ENCODE results near the gene FCHO2.

GRCh38 chr5:73129143-73129542, 173.3 kb downstream of the FCHO2 start:
- TF ChIP-seq GATA2 (IDR thresholded peaks at IDR 0.05; ENCODE audit: low read depth, low read length) (no peak), GATA3 (IDR thresholded peaks at IDR 0.05; ENCODE audit: low read depth, low read length) (no peak)
